PFSK-1 (cell line): ENCODE measurements around the gene NOTCH3.
A peak's percentile ranks its signal among the peaks of the same experiment; 100 is the strongest.

Source experiments
- FOXP2 ChIP-seq: optimal IDR thresholded peaks from 2 replicates; pipeline ENCODE3; 2011; ENCODE audit warnings: borderline replicate concordance, control low read depth, inconsistent platforms; ENCODE audit not compliant: insufficient read depth; ENCODE audit errors: extremely low read length, extremely low read depth
- POLR2AphosphoS5 ChIP-seq: IDR thresholded peaks from 2 replicates; pipeline ENCODE4 v1.6.1; 2012; ENCODE audit warnings: low read depth, mild to moderate bottlenecking, control low read depth, low read length, moderate library complexity
- REST ChIP-seq, 2 experiments: IDR thresholded peaks; 2 replicates each; pipeline versions ENCODE4 v1.6.1 to v1.8.0; 2011 to 2012; ENCODE audit warnings: low read depth in 2 of 2, low read length in 2 of 2, control low read depth in 1 of 2, inconsistent platforms in 1 of 2, mild to moderate bottlenecking in 1 of 2, moderate library complexity in 1 of 2; ENCODE audit not compliant: insufficient read depth in 1 of 2
- SIN3A ChIP-seq: IDR thresholded peaks from 2 replicates; pipeline ENCODE4 v1.6.1; 2012; ENCODE audit warnings: mild to moderate bottlenecking, low read length, moderate library complexity, borderline replicate concordance; ENCODE audit not compliant: insufficient read depth
- TAF1 ChIP-seq: IDR thresholded peaks from 2 replicates; pipeline ENCODE4 v1.6.1; 2012; ENCODE audit warnings: low read length, control low read depth, borderline replicate concordance; ENCODE audit not compliant: insufficient read depth

Gene NOTCH3

DNA sequence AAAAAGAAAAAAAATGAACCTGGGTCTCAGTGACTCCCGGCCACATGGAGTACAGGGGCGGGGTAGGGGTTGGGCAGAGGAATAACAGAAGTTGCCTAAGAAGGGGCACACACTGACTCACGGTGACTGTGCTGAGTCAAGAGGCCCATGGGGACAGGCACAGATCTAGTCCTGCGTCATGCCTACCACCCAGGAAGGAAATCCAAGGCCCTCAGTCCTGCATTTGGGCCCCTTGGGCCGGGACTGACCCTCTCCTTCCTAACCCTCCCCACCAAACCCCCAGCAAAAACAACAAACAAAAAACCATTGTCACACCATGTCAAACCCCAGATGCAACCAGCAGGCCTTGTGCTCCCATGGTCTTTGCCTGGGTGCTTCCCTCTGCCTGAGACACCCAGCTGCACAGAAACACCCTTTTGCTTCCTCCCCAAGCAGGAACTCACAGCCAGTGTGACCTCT is 9.6 kb upstream of the NOTCH3 start:
- no peak for TF ChIP-seq REST (IDR thresholded peaks at IDR 0.05; ENCODE audit: insufficient read depth in 1 of 2, low read depth in 2 of 2, low read length in 2 of 2)
- no peak for TF ChIP-seq FOXP2
- TF ChIP-seq POLR2AphosphoS5 = no peak
- TF ChIP-seq SIN3A = no peak
- TF ChIP-seq TAF1 = no peak

- TF ChIP-seq SIN3A (no peak), POLR2AphosphoS5 (no peak), REST (IDR thresholded peaks at IDR 0.05; ENCODE audit: insufficient read depth in 1 of 2, low read depth in 2 of 2, low read length in 2 of 2) (no peak), TAF1 (no peak), FOXP2 (no peak)
Measured at GRCh38 chr19:15201374-15202023, 704 bp upstream of the NOTCH3 start.

DNA sequence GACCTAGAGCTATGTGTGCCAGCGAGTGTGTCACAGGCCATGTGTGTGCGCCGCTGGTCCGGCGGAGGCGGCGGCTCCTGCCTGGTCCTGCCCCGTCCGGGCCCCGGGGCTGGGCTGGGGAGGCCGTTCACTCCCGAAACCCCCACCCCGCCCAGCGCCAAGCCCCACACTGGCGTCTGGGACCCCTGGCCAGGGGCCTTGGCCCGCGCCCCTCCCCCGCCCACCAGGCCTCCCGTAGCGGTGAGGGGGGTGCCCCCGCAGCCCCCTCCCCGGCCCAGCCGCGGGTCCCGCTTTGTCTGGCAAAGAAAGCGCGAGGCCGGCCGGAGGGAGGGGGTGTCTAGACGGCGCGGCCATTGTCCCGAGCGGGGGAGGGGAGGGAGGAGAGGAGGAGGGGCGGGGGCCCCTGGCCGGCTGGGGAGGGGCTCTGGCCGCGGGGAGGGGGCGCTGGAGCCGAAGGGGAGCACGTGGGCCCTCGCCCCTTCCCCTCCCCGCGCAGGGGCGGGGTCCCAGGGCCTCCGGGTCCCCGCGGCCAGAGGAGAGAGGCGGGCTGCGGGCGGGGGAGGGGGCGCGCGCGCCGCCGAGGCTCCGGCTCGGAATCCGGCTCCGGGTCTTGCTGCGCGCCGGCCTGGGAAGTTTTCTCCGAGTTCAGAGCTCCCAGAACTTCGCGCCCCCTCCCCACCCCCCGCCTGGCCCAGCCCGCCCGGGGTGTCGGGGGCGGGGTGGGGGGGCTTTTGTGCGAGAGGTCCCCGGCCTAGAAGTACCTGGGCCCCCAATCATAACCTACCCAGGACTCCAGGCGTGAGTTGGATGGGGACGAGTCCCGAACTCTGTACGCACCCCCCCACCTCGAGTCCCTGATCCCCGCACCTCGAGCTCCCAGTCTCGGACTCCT is 888 bp downstream of the NOTCH3 start:
- TF ChIP-seq POLR2AphosphoS5 = no peak
- no peak for TF ChIP-seq FOXP2
- TF ChIP-seq SIN3A = no peak
- no peak for TF ChIP-seq TAF1

DNA sequence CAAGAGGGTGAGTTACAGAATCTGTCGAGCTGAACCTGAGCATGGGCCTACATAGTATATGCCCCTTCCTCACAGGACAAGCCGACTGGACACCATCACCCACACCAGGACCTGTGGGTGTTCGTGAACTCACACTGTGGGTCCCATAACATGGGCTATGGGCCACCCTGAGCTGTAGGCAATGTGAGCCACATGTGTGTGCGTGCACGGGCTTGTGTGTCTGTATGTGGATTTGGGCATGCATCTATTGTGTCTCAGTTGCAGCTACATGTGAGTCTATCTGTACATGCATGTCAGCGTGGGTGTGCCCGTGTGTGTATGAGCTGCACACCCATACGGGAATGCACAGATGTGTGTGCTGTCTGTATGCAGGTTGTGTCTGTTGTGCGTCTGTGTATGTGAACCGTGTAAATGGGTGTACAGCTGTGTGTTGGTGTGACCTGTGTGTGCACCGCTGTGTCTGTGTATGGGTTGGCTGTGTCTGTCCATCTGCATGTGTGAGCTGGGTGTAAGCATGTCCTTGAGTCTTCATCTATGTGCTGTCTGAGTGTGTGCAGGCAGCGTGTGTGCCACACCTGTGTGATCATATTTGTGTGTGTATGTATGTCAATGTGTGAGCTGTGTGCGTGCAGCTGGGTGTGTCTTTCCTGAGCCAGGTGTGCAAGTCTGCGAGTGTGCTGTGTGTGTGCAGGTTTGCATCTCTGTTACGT is 1.7 kb downstream of the NOTCH3 start:
- TF ChIP-seq FOXP2 = peak; percentile 18
- no peak for TF ChIP-seq TAF1

- no peak for TF ChIP-seq POLR2AphosphoS5
- TF ChIP-seq REST (IDR thresholded peaks at IDR 0.05; ENCODE audit: insufficient read depth in 1 of 2, low read depth in 2 of 2, low read length in 2 of 2) = no peak
- no peak for TF ChIP-seq FOXP2
- no peak for TF ChIP-seq SIN3A
- TF ChIP-seq TAF1 = no peak
Measured at GRCh38 chr19:15197942-15198341, 2.9 kb downstream of the NOTCH3 start.
